ENCODE measurements around the gene MUC2.

The MUC2 gene

DNA sequence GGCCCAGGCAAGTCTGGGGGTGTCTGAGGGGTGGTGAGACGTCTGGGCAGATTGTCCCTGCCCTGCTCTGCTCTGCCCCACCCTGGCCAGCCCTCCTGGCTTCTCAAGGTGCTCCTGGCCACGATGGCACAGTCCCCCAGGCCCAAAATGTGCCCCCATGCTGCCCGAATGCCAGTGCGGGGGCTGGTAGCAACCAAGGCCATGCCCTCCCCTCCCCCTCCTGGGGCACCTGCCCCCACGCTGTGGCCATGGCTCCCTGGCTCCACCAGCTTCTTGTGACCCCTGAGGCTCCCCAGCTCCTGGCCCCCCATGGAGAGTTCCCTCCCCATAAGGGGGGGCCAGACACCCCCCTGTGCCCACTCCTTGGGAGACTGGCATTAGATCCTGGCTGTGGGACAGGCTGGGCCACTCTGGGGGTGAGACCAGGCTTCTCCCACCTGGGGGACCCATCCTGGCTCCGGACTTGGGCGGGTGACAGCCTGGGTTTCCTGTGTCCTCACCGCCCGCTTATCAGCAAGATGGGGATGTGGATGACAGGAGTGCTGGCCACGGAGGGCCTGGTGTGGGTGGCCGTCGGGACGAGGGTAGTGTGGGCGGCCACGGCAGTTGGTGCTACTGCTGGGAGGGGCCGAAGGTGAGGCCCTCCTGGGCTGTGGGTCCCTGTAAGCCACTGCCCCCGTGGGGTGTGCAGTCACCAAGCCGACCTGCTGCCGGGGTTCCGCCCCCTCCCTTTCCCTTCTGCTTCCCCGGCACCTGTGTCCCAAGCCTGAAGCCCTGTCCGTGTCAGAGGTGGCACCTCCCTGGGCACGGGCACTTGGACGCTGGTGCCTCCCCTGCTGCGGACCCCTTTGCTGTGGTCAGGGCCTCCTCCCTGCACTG, 22.3 kb upstream of the MUC2 start:
- no peak for DNase-seq

- no peak for DNase-seq
Measured at GRCh38 chr11:1053121-1053901, 21.4 kb upstream of the MUC2 start.

- DNase-seq, result no peak
Measured at GRCh38 chr11:1054143-1055108, 20.2 kb upstream of the MUC2 start.

DNA sequence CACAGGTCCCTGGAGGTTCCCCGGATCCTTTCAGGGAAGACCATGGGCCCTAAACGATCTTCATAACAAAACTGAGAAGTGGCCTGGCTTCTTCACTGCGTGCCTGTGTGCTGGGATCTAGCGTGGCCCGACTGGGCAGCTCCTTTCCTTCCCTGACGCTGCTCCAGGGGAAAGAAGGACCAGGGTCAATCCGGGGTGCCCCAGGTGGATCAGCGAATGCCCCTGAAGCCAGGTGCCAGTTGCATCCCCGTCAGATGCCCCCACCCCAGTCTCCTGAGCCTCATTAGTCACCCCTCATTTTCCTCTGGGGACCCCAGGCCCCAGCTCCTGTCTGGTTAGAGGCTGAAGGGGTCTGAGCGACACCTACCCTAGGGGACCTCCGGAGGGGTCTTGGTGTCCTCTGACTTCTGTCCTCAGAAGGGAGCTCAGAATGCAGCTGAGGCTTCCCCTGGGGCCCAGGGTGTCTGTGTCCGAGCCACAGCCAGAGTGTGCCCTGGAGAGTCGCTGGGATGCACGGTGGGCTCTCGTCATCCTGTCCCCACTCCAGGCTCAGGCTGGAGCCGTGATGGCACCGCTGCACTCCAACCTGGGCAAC, 19.5 kb upstream of the MUC2 start:
- DNase-seq, result no peak

DNA sequence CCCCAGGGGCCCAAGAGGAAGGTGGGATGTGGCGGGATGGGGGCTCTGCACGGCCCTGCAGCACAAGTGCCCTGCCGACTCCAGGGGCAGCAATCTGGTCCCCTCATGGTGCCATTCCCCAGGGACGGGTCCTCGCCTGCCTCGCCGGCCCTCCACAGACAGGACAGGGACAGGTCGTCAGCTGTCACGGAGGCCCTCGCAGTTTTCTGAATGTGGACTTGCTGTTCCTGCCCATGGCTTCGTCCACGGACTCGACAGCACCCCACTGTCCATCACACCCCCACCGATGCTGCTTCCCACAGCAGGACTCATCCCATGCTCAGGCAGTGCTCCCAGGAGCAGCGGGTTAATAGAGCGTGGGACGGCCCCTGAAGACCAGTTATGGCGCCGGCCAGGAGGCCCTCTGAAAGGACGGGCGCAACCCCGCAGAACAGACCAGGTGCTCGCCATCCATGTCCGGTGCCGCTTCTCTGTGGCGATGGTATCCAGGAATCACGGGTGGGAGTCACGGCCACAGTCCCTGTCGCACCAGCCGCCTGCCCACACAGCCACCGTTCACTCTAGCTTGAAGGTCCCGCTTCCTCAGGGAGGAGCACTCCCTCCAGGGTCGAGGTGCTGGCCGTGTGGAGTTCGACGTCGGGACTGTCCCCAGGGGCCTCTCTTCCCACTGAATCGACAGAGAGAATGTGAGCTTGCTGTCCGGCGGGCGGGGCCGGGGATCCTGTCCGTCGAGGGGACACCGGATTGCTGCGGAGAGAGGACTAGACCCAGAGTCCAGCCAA, 18.5 kb upstream of the MUC2 start:
- no peak for DNase-seq

DNA sequence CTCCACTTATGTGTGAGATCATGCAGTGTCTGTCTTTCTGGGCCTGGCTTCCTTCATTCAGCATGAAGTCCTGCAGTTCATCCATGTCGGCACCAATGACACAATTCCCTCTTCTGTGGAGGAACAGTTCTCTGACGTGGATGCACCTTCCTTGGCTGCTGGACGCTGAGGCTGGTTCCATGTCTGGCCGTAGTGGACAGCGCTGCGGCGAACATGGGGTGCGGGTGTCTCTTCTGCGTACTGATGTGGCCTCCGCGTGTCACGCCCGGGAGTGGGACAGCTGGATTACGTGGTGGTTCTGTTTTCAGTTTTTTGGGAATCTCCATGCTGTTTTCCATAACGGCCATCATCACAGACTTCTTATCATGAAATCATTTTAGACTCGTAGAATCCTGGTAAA, 16.9 kb upstream of the MUC2 start:
- no peak for DNase-seq

GRCh38 chr11:1059759-1060158, 14.9 kb upstream of the MUC2 start:
- no peak for DNase-seq

GRCh38 chr11:1060410-1060809, 14.3 kb upstream of the MUC2 start:
- DNase-seq, result no peak

DNA sequence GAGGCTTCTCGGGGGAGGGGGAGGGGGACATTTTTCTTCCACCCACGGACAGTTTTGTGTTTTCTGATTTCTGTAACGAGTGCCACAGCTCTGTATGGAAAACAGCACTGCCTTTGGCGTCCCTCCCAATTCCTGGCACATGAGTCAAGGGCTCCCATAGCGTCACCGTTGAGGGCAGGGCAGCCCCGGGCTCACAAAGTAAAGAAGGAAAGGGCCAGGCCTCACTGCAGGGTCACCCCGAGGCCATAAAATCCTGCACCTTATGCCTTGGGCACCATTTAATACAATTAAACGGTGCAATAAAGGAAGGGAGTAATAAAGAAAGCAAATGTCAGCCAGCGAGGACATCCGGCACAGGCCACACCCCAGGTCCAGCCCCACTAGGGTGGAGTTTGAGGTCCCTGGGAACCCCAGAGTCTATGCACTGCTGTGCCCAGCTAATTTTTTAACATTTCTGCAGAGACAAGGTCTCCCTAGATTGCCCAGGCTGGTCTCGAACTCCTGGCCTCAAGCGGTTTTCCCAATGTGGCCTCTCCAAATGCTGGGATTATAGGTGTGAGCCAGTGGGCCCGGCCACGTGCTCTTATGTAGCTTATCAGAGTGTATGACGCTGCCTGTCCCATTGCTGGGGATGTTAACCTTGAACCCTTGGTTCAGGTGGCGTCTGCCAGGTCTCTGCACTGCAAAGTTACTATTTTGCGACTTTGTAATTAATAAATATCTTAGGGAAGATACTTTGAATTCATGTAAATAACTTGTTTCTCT, 13.6 kb upstream of the MUC2 start:
- no peak for DNase-seq

DNA sequence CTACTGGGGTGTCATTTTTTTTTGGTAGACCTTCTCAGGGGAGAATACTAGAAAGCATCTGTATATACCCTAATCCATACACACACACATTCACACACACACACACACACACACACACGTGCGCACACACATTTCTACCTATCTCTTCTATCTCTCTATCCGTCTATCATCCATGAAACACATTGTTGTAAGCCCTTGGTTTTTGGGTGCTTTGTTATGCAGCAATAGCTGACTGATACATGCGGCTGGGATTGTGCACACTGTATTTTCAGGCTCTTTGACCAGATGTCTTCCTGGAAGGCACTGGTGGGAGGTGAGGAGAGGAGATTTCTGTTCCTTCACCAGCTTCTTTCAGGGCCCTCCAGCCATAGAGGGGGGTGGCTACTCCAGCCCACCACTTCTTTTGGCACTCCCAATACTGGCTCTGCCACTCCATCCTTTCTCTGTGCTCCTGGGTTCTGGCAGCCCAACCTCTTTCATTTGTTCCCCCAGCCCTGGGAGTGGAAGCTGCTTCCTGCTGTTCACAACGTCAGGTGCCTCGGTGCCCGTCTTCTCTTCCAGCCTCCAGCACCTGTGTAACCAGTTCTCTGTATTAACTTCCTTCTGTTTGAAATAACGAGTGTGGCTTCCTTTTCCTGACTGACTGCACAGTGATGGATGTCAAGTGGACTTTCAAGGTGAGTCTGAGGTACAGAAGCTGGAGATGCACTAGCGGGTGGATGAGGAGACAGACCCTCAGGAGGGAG, 12.4 kb upstream of the MUC2 start:
- no peak for DNase-seq

DNA sequence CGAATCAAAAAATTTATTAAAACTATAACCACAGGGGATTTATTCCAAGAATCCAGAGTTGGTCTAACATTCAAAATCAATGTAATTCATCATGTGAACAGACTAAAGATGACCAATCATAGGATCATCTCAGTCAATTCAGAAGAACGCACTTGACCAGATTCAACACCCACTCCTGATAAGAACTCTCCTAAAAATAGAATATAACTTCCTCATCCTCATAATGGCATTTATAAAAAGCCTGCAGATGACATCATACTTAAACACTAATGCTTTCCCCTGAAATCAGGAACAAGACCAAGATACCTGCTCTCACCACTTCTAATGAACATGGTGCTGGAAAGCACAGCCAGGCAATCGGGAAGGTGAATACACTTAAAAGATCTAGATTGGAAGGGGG, 10.5 kb upstream of the MUC2 start:
- no peak for DNase-seq

DNA sequence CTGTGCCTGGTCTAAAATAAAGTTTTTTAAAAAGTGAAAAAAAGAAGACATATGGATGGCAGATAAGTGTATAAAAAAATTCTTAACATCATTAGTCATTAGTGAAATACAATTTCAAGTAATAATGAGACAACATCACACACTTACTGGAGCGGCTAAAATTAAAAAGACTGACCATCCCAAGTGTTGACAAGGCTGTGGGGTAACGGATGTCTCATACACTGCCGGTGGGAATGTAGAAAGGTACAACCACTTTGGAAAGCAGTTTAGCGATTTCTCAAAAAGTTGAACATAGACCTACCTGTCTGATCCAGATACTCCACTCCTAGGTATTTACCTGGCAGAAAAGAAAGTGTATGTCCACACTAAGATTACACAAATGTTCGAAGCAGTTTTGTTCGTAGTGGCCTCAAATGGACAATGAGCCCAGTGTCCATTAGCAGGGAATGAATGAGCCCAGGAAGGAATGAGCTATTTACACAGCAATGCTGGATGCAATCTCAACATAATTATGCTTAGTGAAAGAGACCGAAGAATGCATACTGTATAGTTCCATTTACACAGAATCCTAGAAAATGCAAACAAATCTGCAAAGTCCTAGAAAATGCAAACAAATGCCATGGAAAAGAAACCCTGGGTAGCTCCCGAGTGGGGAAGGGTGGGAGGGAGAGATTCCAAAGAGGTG, 6.7 kb upstream of the MUC2 start:
- no peak for DNase-seq

DNA sequence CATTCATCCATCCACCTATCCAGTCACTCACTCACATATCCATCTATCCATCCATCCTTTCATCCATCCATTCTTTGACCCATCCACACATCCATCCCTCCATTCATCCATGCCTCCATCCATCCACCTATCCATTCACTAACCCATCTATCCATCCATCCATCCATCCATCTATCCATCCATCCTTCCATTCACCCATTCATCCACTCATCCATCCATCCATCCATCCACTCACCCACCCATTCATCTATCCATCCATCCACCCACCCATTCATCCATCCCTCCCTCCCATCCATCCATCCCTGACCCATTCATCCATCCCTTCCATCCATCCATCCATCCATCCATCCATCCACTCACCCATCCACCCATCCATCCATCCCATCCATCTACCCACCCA, 4.9 kb upstream of the MUC2 start:
- no peak for DNase-seq

GRCh38 chr11:1070594-1071462, 3.8 kb upstream of the MUC2 start:
- no peak for DNase-seq

GRCh38 chr11:1071571-1072115, 3.0 kb upstream of the MUC2 start:
- no peak for DNase-seq

- DNase-seq, result no peak
Measured at GRCh38 chr11:1072116-1072820, 2.4 kb upstream of the MUC2 start.

- DNase-seq, result no peak
Measured at GRCh38 chr11:1072821-1073231, 1.8 kb upstream of the MUC2 start.

Measured in activated CD4-positive, alpha-beta T cell treated with anti-CD3 and anti-CD28 coated beads, Interleukin-2, Interleukin-6, amounts not matched to agents 100 ng/mL and 50 ng/mL, durations not matched to agents 16 hours and 8 hours (primary cell).